Vagina (tissue), 2 donors: ENCODE measurements around the gene OTULINL. TPM values are rescaled to one million over a fixed set of nuclear protein-coding genes. Genes with fewer than 3 reads are reported as not detected.

Source experiments
- DNase-seq, 2 donors: peaks; one replicate each; pipeline ENCODE4 v3.0.0-alpha.2; 2017; ENCODE audit errors: extremely low spot score in 2 of 2
- H3K27ac ChIP-seq: fragments of 200-600 bp; sonication (generic); one replicate; pipeline ENCODE4 v1.5.1; 2019
- H3K27me3 ChIP-seq: fragments of 200-600 bp; sonication (generic); one replicate; pipeline ENCODE4 v1.5.1; 2019
- H3K36me3 ChIP-seq, 2 donors: fragments of 200-600 bp; sonication (generic); one replicate each; pipeline ENCODE4 v1.5.1; 2017 to 2019
- H3K4me1 ChIP-seq: fragments of 200-600 bp; sonication (generic); one replicate; pipeline ENCODE4 v1.5.1; 2019
- H3K4me3 ChIP-seq, 2 donors: fragments of 200-600 bp; sonication (generic); 1 replicate in 1 of 2; 2 replicates in 1 of 2; pipeline ENCODE4 v1.5.1; 2016 to 2019
- H3K9me3 ChIP-seq: fragments of 200-600 bp; sonication (generic); one replicate; pipeline ENCODE4 v1.5.1; 2019
- CTCF ChIP-seq, 3 experiments: fragments of 450-650 bp in 2 of 3; fragments of 200-600 bp in 1 of 3; sonication (generic) in 1 of 3; IDR thresholded peaks; one replicate each; pipeline ENCODE4 v1.5.1; 2017 to 2019; ENCODE audit warnings: antibody characterized with exemption in 3 of 3, mild to moderate bottlenecking in 2 of 3, moderate library complexity in 2 of 3
- POLR2A ChIP-seq, 2 donors: fragments of 450-650 bp; IDR thresholded peaks; one replicate each; pipeline ENCODE4 v1.6.1; 2017; ENCODE audit warnings: antibody characterized with exemption in 2 of 2, mild to moderate bottlenecking in 2 of 2, moderate library complexity in 2 of 2
- POLR2AphosphoS5 ChIP-seq, 2 donors: sonication (generic); formaldehyde crosslinking; IDR thresholded peaks; one replicate each; pipeline ENCODE4 v1.9.0; 2017; ENCODE audit warnings: antibody characterized with exemption in 2 of 2, mild to moderate bottlenecking in 2 of 2, low read depth in 1 of 2; ENCODE audit not compliant: insufficient read depth in 1 of 2
- intact Hi-C: fragments of 100-400 bp; cut with DNase I; formaldehyde crosslinking; loops from one replicate; pipeline ENCODE4 v1.15.1; 2023
- total RNA-seq: library from RNA; depleted of rRNA; stranded (reverse); fragments of >200 nt; gene quantifications from one replicate; pipeline ENCODE4 v1.2.3, GENCODE V29; 2016

OTULINL gene
- total RNA-seq, 1 donor from 2014 or later: 8.8 TPM

GRCh38 chr5:14574891-14575508 is 6.6 kb upstream of the OTULINL start:
- Histone ChIP-seq H3K36me3 (no peaks in the 10 kb centered on the region), H3K9me3 (no peaks in the 10 kb centered on the region), H3K27ac (no peak overlapping the region), H3K4me3 (no peak overlapping the region), H3K4me1 (no peaks in the 10 kb centered on the region), H3K27me3 (no peaks in the 10 kb centered on the region)
- no peak for DNase-seq
- TF ChIP-seq CTCF (IDR thresholded peaks at IDR 0.05): no peak
- TF ChIP-seq POLR2A (IDR thresholded peaks at IDR 0.05): no peak
- TF ChIP-seq POLR2AphosphoS5 (IDR thresholded peaks at IDR 0.05; ENCODE audit: insufficient read depth in 1 of 2, low read depth in 1 of 2): no peak
- intact Hi-C loops: no loop called here

GRCh38 chr5:14576206-14576605 is 5.4 kb upstream of the OTULINL start:
- H3K36me3 ChIP-seq: no peaks in the 10 kb centered on the region
- H3K9me3 ChIP-seq: no peaks in the 10 kb centered on the region
- H3K27ac ChIP-seq: no peak overlapping the region
- TF ChIP-seq POLR2A (IDR thresholded peaks at IDR 0.05) (no peak), POLR2AphosphoS5 (IDR thresholded peaks at IDR 0.05; ENCODE audit: insufficient read depth in 1 of 2, low read depth in 1 of 2) (no peak), CTCF (IDR thresholded peaks at IDR 0.05) (no peak)
- no peaks in the 10 kb centered on the region for H3K27me3 ChIP-seq
- DNase-seq: no peak
- no peak overlapping the region for H3K4me3 ChIP-seq
- peaks cover 8% of the 10 kb centered on the region for H3K4me1 ChIP-seq
- intact Hi-C loops: no loop called here

- TF ChIP-seq POLR2AphosphoS5 (IDR thresholded peaks at IDR 0.05; ENCODE audit: insufficient read depth in 1 of 2, low read depth in 1 of 2) (no peak), CTCF (IDR thresholded peaks at IDR 0.05) (no peak), POLR2A (IDR thresholded peaks at IDR 0.05) (no peak)
- Histone ChIP-seq H3K27me3 (no peaks in the 10 kb centered on the region), H3K27ac (no peak overlapping the region), H3K4me3 (no peak overlapping the region), H3K36me3 (no peaks in the 10 kb centered on the region), H3K4me1 (peaks cover 10% of the 10 kb centered on the region), H3K9me3 (no peaks in the 10 kb centered on the region)
- no peak for DNase-seq
- intact Hi-C loops: no loop called here
These were observed 4.4 kb upstream of the OTULINL start for GRCh38 chr5:14577079-14577725.

GRCh38 chr5:14577971-14578370 is 3.6 kb upstream of the OTULINL start:
- H3K27me3 ChIP-seq: no peaks in the 10 kb centered on the region
- DNase-seq: no peak
- H3K36me3 ChIP-seq: no peaks in the 10 kb centered on the region
- no peak overlapping the region for H3K4me3 ChIP-seq
- H3K9me3 ChIP-seq: no peaks in the 10 kb centered on the region
- intact Hi-C loops: no loop called here
- H3K4me1 ChIP-seq: peaks cover 17% of the 10 kb centered on the region
- TF ChIP-seq CTCF (IDR thresholded peaks at IDR 0.05): no peak
- no peak for TF ChIP-seq POLR2AphosphoS5 (IDR thresholded peaks at IDR 0.05; ENCODE audit: insufficient read depth in 1 of 2, low read depth in 1 of 2)
- TF ChIP-seq POLR2A (IDR thresholded peaks at IDR 0.05): no peak
- no peak overlapping the region for H3K27ac ChIP-seq

- H3K36me3 ChIP-seq: no peaks in the 10 kb centered on the region
- DNase-seq: no peak
- no peaks in the 10 kb centered on the region for H3K27me3 ChIP-seq
- TF ChIP-seq CTCF (IDR thresholded peaks at IDR 0.05) (no peak), POLR2A (IDR thresholded peaks at IDR 0.05) (no peak), POLR2AphosphoS5 (IDR thresholded peaks at IDR 0.05; ENCODE audit: insufficient read depth in 1 of 2, low read depth in 1 of 2) (no peak)
- intact Hi-C loops: no loop called here
- H3K9me3 ChIP-seq: no peaks in the 10 kb centered on the region
- H3K4me3 ChIP-seq: no peak overlapping the region
- peaks cover 24% of the 10 kb centered on the region for H3K4me1 ChIP-seq
- H3K27ac ChIP-seq: no peak overlapping the region
These were observed 2.3 kb upstream of the OTULINL start for GRCh38 chr5:14579246-14579645.
